Lower leg skin (tissue), 3 donors: ENCODE measurements around the gene GPR32.

Source experiments
- POLR2A ChIP-seq, 2 donors: fragments of 450-650 bp; IDR thresholded peaks; one replicate each; pipeline ENCODE4 v1.6.1; 2016 to 2017; ENCODE audit warnings: antibody characterized with exemption in 2 of 2, mild to moderate bottlenecking in 1 of 2, moderate library complexity in 1 of 2
- TF ChIP-seq, protein P1 (sequence below), 3 donors: fragments of 450-650 bp; IDR thresholded peaks; one replicate each; pipeline ENCODE4 v1.5.1; 2016; ENCODE audit warnings: antibody characterized with exemption in 3 of 3, mild to moderate bottlenecking in 3 of 3, moderate library complexity in 2 of 3

DNA sequence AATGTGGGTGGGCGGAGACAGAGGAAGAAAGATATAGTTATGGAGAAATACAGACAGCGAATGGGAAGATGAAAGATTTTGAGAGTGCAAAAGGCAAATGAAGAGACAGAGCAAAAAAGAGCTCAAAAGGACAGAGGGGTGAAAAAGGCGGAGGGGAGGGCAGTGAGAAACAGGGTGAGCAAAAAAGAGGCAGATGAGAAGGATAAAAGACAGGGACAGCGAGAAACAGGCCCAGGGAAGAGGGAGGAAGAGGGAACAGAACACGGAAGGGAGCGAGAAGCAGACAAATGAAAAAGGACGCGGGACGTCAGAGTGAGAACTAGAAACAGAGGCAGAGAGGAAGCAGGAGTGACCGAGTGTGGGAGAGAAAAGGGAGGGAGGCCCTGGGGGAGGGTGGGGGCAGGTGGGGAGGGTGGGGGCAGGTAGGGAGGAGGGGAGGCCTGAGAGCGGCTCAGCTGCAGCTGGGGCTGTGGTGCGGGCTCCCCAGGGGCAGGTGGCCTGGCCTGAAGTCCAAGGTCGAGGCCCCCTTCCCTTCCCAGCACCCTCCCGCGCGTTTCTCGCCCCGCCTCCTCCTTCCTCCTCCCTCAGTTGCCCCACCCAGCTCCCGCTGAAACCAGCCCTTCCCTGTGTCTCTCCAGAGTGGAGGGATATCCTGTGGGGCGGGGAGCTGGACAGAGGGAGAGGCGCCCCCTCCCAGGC lies 50.4 kb downstream of the GPR32 start:
- TF ChIP-seq, protein P1, sequence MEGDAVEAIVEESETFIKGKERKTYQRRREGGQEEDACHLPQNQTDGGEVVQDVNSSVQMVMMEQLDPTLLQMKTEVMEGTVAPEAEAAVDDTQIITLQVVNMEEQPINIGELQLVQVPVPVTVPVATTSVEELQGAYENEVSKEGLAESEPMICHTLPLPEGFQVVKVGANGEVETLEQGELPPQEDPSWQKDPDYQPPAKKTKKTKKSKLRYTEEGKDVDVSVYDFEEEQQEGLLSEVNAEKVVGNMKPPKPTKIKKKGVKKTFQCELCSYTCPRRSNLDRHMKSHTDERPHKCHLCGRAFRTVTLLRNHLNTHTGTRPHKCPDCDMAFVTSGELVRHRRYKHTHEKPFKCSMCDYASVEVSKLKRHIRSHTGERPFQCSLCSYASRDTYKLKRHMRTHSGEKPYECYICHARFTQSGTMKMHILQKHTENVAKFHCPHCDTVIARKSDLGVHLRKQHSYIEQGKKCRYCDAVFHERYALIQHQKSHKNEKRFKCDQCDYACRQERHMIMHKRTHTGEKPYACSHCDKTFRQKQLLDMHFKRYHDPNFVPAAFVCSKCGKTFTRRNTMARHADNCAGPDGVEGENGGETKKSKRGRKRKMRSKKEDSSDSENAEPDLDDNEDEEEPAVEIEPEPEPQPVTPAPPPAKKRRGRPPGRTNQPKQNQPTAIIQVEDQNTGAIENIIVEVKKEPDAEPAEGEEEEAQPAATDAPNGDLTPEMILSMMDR (IDR thresholded peaks at IDR 0.05): no peak
- TF ChIP-seq POLR2A (IDR thresholded peaks at IDR 0.05): no peak
